Measurements from ENCODE around the gene TMEM126B.

DNA sequence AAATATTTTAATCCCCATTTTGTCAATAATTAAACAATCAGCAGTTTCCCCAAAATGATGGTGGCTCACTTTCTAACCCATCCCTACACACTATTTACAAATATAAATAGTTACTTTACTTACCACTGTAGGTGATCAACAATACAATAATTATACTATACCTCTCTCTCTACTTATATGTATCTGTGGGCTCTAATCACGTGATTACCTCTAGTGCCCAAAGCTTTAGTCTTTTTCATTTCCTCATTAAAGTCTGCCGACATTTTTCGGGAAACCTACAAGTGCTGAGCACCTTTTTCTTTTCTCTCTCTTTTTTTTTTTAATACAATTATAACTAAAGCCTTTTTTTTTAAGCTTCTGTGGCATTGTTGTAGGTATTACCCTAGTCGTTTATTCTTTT, 25.2 kb upstream of the TMEM126B start:
- TF ChIP-seq TEAD4 (CRISPR knock-in tag; IDR thresholded peaks at IDR 0.05) (no peak), MAX (CRISPR knock-in tag; IDR thresholded peaks at IDR 0.05) (no peak), CTCF (IDR thresholded peaks at IDR 0.05) (no peak), RELA (CRISPR knock-in tag; IDR thresholded peaks at IDR 0.05; ENCODE audit: borderline replicate concordance) (no peak), ZNF317 (CRISPR knock-in tag; IDR thresholded peaks at IDR 0.05; ENCODE audit: borderline replicate concordance, low read depth) (no peak), KAT7 (CRISPR knock-in tag; IDR thresholded peaks at IDR 0.05; ENCODE audit: borderline replicate concordance) (no peak), CREB1 (CRISPR knock-in tag; IDR thresholded peaks at IDR 0.05) (no peak)
- TF ChIP-seq, protein P1, sequence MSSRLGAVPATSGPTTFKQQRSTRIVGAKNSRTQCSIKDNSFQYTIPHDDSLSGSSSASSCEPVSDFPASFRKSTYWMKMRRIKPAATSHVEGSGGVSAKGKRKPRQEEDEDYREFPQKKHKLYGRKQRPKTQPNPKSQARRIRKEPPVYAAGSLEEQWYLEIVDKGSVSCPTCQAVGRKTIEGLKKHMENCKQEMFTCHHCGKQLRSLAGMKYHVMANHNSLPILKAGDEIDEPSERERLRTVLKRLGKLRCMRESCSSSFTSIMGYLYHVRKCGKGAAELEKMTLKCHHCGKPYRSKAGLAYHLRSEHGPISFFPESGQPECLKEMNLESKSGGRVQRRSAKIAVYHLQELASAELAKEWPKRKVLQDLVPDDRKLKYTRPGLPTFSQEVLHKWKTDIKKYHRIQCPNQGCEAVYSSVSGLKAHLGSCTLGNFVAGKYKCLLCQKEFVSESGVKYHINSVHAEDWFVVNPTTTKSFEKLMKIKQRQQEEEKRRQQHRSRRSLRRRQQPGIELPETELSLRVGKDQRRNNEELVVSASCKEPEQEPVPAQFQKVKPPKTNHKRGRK (CRISPR knock-in tag; IDR thresholded peaks at IDR 0.05; ENCODE audit: borderline replicate concordance) = no peak
